ENCODE results near the gene ITGA3.

DNA sequence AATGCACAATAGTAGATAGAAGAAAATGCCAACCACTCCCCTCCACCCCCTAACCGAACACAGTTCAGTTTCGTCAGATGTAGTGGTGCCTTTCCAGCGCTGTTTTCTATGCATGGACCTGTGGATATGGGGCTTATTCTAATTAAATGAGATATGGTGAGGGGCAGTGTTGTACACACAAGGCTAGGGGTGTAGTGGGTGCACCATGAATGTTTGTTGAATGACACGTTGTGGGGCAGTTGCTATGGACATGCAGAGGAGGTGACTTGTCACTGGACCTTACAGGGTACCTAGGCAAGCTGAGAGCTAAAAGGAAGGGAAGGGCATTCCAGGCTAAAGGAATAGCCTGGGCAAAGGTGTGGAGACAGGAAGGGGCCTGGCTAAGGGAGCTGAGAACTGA is 42.7 kb downstream of the ITGA3 start:
- TF ChIP-seq, protein P1, sequence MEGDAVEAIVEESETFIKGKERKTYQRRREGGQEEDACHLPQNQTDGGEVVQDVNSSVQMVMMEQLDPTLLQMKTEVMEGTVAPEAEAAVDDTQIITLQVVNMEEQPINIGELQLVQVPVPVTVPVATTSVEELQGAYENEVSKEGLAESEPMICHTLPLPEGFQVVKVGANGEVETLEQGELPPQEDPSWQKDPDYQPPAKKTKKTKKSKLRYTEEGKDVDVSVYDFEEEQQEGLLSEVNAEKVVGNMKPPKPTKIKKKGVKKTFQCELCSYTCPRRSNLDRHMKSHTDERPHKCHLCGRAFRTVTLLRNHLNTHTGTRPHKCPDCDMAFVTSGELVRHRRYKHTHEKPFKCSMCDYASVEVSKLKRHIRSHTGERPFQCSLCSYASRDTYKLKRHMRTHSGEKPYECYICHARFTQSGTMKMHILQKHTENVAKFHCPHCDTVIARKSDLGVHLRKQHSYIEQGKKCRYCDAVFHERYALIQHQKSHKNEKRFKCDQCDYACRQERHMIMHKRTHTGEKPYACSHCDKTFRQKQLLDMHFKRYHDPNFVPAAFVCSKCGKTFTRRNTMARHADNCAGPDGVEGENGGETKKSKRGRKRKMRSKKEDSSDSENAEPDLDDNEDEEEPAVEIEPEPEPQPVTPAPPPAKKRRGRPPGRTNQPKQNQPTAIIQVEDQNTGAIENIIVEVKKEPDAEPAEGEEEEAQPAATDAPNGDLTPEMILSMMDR (IDR thresholded peaks at IDR 0.05; ENCODE audit: borderline replicate concordance, extremely low read depth, low read length, poor library complexity, severe bottlenecking): no peak
- TF ChIP-seq EZH2 (IDR thresholded peaks at IDR 0.05; ENCODE audit: borderline replicate concordance, low read depth, low read length, severe bottlenecking): no peak

Measured in DND-41 (cell line).